BJ (cell line): ENCODE data around the gene TMEM135. TPM values are rescaled to one million over a fixed set of nuclear protein-coding genes. Genes with fewer than 3 reads are reported as not detected.

ENCODE experiments used
- CTCF ChIA-PET: fragments of 350-600 bp; formaldehyde crosslinking; extraction: SDS; loops from one replicate; lab custom pipeline; 2021; ENCODE audit warnings: antibody characterized with exemption, inconsistent platforms; lab: Yijun Ruan, JAX
- POLR2A ChIA-PET: fragments of 300-600 bp; sonication (Branson Sonifier 250); formaldehyde crosslinking; extraction: SDS; loops from one replicate; lab custom pipeline; 2021; ENCODE audit warnings: antibody characterized with exemption; lab: Charles Lee
- DNase-seq: peaks from one replicate; pipeline ENCODE4 v3.0.0-alpha.2; 2011; ENCODE audit warnings: low read depth
- H3K27me3 ChIP-seq: 2 replicates; pipeline ENCODE4 v1.6.0; 2011; ENCODE audit warnings: low read length; ENCODE audit not compliant: control insufficient read depth, insufficient read depth
- H3K36me3 ChIP-seq: 2 replicates; pipeline ENCODE4 v1.5.1; 2011; ENCODE audit warnings: low read length; ENCODE audit not compliant: control insufficient read depth, insufficient read depth
- H3K4me3 ChIP-seq: 2 replicates; pipeline ENCODE4 v1.5.1; 2011; ENCODE audit warnings: low read depth, mild to moderate bottlenecking, control low read depth, low read length
- CTCF ChIP-seq: IDR thresholded peaks from 2 replicates; pipeline ENCODE4 v1.5.1; 2011; ENCODE audit warnings: low read depth, mild to moderate bottlenecking, control low read depth, inconsistent platforms, low read length, moderate library complexity; ENCODE audit not compliant: insufficient read depth
- polyA plus RNA-seq: library from polyadenylated mRNA; depleted of rRNA; stranded (reverse); fragments of >200 nt; gene quantifications from 2 replicates; pipeline ENCODE4 v1.2.3, GENCODE V29; 2011

Gene TMEM135
- polyA plus RNA-seq, 1 experiment = 4.6 TPM

GRCh38 chr11:87259736-87260135 is 222.0 kb downstream of the TMEM135 start:
- no peaks in the 10 kb centered on the region for H3K27me3 ChIP-seq
- H3K36me3 ChIP-seq = no peaks in the 10 kb centered on the region
- ChIA-PET POLR2A (no interaction called here), CTCF (no interaction called here)
- no peak overlapping the region for H3K4me3 ChIP-seq
- DNase-seq = no peak
- no peak for TF ChIP-seq CTCF

GRCh38 chr11:87260811-87261210 is 223.1 kb downstream of the TMEM135 start:
- no peak for DNase-seq

GRCh38 chr11:87263264-87263838 is 225.6 kb downstream of the TMEM135 start:
- POLR2A ChIA-PET = no interaction called here
- CTCF ChIA-PET = interaction anchor here (1.5 kb wide), 1 partner anchor 324 kb away, joined by 4 read pairs; no protein-coding TSS in a partner anchor
- no peak for DNase-seq
- H3K36me3 ChIP-seq = no peaks in the 10 kb centered on the region
- TF ChIP-seq CTCF = no peak
- no peaks in the 10 kb centered on the region for H3K27me3 ChIP-seq
- H3K4me3 ChIP-seq = no peak overlapping the region

More at GRCh38 chr11:87260811-87261210, 223.1 kb downstream of the TMEM135 start:
- Histone ChIP-seq H3K36me3 (no peaks in the 10 kb centered on the region), H3K4me3 (no peak overlapping the region), H3K27me3 (no peaks in the 10 kb centered on the region)
- no peak for TF ChIP-seq CTCF
- POLR2A ChIA-PET = no interaction called here
- CTCF ChIA-PET = interaction anchor here (0.6 kb wide), 1 partner anchor 10 kb away, joined by 3 read pairs; no protein-coding TSS in a partner anchor

GRCh38 chr11:87263979-87264378 is 226.2 kb downstream of the TMEM135 start:
- H3K36me3 ChIP-seq = no peaks in the 10 kb centered on the region
- no peak for DNase-seq
- POLR2A ChIA-PET = no interaction called here
- no peaks in the 10 kb centered on the region for H3K27me3 ChIP-seq
- no peak overlapping the region for H3K4me3 ChIP-seq
- TF ChIP-seq CTCF = no peak
- CTCF ChIA-PET = interaction anchor here (1.2 kb wide), 1 partner anchor 26 kb away, joined by 3 read pairs; no protein-coding TSS in a partner anchor

GRCh38 chr11:87265132-87265531 is 227.4 kb downstream of the TMEM135 start:
- H3K27me3 ChIP-seq = no peaks in the 10 kb centered on the region
- DNase-seq = no peak
- no peaks in the 10 kb centered on the region for H3K36me3 ChIP-seq
- POLR2A ChIA-PET = no interaction called here
- CTCF ChIA-PET = interaction anchor here (1.2 kb wide), 1 partner anchor 25 kb away, joined by 3 read pairs; no protein-coding TSS in a partner anchor
- H3K4me3 ChIP-seq = no peak overlapping the region
- no peak for TF ChIP-seq CTCF
